Stimulated activated CD4-positive, alpha-beta T cell treated with anti-CD3 and anti-CD28 coated beads, TNF-alpha, amount 100 ng/mL, for 4 hours (primary cell): ENCODE results near the gene UCN.

Experiments used
- DNase-seq, 3 experiments: peaks; one replicate each; pipeline ENCODE4 v3.0.0-alpha.2; 2020; ENCODE audit warnings: low read depth in 3 of 3

UCN gene

DNA sequence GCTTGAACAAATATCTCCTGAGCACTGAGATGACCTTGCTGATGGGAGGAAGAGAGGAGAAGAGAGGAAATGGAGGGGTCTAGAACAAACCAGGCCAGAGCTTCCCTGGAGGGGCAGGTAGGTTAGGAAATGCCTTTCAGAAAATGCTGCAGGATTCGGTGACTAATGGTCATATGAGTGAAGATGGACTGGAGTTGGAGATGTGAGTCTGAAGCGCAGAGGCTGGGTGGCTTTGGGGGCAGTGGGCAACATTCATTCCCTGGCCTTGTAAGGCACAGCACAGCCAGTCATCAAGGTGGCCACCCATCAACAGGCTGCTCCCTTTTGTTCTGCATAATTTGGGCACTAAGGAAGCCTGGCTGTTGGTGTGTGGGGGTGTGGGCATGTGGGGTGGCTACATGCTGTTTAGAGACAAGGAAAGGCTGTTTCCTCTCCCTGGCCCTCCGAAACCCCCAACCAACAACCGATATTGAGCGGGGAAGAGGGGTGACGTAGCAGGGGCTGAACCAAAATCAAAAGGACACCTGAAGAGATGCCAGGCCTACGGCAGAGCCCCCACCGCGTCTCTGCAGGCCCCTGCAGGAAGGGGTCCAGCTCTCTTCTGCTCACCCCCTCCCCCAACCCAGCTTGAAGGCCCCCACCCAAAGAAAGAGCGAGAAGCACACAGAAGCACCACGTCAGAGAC is 46.9 kb downstream of the UCN start:
- DNase-seq = no peak

DNA sequence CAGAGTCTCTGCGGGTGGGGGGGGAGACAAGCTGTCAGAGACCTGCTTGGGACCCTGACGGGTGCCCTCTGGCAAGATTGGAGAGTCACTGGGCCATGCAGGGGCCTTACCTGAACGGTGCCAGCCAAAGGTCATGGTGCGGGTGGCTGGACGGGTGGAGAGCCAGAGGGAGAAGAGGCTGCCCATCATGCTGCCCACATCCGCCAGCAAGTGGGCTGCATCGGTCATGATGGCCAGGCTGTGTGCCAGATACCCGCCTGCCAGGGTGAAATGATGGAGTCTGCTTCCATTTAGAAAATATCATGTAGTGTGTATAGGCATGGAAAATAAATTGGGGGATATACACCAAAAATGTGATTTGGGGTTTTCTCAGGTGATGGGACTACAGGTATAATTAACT is 50.2 kb downstream of the UCN start:
- no peak for DNase-seq
